ENCODE results near the gene PYGO1.
A peak's percentile ranks its signal among the peaks of the same experiment; 100 is the strongest.
"Not testable (repeated sequence)": the region's sequence is repeated elsewhere in the genome, so short reads cannot be mapped to it uniquely, and the experiment has no call there.

The PYGO1 gene

DNA sequence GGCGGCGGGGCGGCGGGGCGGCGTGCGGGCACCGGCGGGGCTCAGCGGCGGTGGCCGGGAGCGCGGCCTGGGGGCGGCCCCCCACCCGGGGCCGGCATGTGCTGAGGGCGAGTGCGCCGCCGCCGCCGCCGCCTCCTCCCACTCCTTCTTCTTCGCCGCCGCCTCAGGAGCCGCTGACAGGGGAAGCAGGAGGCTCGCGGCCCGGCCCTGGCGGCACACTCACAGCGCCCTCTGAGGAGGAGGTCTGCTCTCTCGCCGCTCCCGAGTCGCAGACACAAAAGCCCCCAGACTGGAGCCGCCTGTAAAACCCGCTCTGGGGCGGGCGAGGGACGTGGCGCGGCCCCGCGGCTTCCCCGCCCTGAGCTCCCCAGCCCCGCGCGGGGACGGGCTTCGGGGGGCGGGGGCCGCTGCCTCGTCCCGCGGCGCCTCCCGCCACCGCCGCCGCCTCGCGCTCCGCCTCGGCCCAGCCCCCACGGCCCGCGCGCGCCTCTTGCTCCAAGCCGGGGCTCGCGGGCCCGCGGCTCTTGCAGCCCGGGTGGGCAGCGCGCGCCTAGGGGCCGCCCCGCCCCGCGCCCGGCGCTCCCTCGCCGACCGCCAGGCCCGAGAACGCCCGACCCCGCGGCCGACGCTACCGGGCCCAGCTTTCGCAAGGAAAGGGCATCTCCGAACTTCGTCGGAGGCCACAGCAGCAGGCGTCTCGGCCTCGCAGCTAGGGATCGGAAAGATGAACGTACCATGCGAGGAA, at the start of gene PYGO1:
Gene PYGO1 (minus strand): TSS at position 276 of the 745 bp plus-strand sequence. CDS start 462 bp downstream, outside the sequence.
- no peaks in the 10 kb centered on the region for H3K4me1 Mint-ChIP-seq (ENCODE audit: low read depth)
- no peaks in the 10 kb centered on the region for H3K36me3 Mint-ChIP-seq (ENCODE audit: low read depth)
- peak; percentile 37 for DNase-seq (ENCODE audit: low spot score)
- no peaks in the 10 kb centered on the region for H3K9me3 Mint-ChIP-seq
- peak within 1 kb of the TSS; percentile 55 for H3K4me3 Mint-ChIP-seq
- H3K27ac Mint-ChIP-seq: no peak within 1 kb of the TSS
- H3K27me3 Mint-ChIP-seq (ENCODE audit: low read depth): peaks cover 44% of the 10 kb centered on the region

GRCh38 chr15:55637086-55637485, 48.9 kb upstream of the PYGO1 start:
- no peak overlapping the region for H3K4me3 Mint-ChIP-seq
- no peaks in the 10 kb centered on the region for H3K9me3 Mint-ChIP-seq
- no peaks in the 10 kb centered on the region for H3K4me1 Mint-ChIP-seq (ENCODE audit: low read depth)
- no peaks in the 10 kb centered on the region for H3K36me3 Mint-ChIP-seq (ENCODE audit: low read depth)
- no peak overlapping the region for H3K27ac Mint-ChIP-seq
- no peak for DNase-seq (ENCODE audit: low spot score)
- peaks cover 5% of the 10 kb centered on the region for H3K27me3 Mint-ChIP-seq (ENCODE audit: low read depth)

DNA sequence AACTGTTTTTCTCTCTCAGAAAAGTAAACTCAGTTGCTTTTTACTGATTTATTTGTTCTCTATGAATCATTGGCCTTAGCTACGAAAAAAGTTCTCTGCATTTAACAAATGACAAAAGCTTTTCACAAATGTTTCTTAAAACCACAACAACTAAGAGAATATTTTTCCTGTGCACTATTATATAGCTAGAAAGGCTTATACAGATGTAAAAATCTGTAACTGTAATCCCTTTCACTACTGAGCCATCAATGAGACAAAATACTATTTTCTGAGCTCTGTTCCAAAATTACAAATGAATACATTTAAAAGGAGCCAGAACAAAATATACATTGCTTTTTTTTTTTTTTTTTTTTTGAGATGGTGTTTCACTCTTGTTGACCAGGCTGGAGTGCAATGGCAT, 45.6 kb upstream of the PYGO1 start:
- no peaks in the 10 kb centered on the region for H3K36me3 Mint-ChIP-seq (ENCODE audit: low read depth)
- H3K9me3 Mint-ChIP-seq: no peaks in the 10 kb centered on the region
- H3K4me3 Mint-ChIP-seq: no peak overlapping the region
- H3K27me3 Mint-ChIP-seq (ENCODE audit: low read depth): peaks cover 9% of the 10 kb centered on the region
- no peaks in the 10 kb centered on the region for H3K4me1 Mint-ChIP-seq (ENCODE audit: low read depth)
- H3K27ac Mint-ChIP-seq: no peak overlapping the region
- no peak for DNase-seq (ENCODE audit: low spot score)

GRCh38 chr15:55632434-55632833, 44.3 kb upstream of the PYGO1 start:
- H3K4me3 Mint-ChIP-seq: no peak overlapping the region
- no peak overlapping the region for H3K27ac Mint-ChIP-seq
- H3K4me1 Mint-ChIP-seq (ENCODE audit: low read depth): no peaks in the 10 kb centered on the region
- H3K36me3 Mint-ChIP-seq (ENCODE audit: low read depth): no peaks in the 10 kb centered on the region
- no peaks in the 10 kb centered on the region for H3K9me3 Mint-ChIP-seq
- H3K27me3 Mint-ChIP-seq (ENCODE audit: low read depth): peaks cover 9% of the 10 kb centered on the region
- DNase-seq (ENCODE audit: low spot score): no peak

- Mint-ChIP-seq H3K27ac (no peak overlapping the region), H3K9me3 (no peaks in the 10 kb centered on the region), H3K36me3 (ENCODE audit: low read depth) (no peaks in the 10 kb centered on the region), H3K27me3 (ENCODE audit: low read depth) (peaks cover 9% of the 10 kb centered on the region), H3K4me1 (ENCODE audit: low read depth) (no peaks in the 10 kb centered on the region), H3K4me3 (no peak overlapping the region)
- DNase-seq (ENCODE audit: low spot score): no peak
Observed at GRCh38 chr15:55630858-55631257, 42.7 kb upstream of the PYGO1 start.

- no peak overlapping the region for H3K27ac Mint-ChIP-seq
- H3K4me1 Mint-ChIP-seq (ENCODE audit: low read depth): no peaks in the 10 kb centered on the region
- no peaks in the 10 kb centered on the region for H3K36me3 Mint-ChIP-seq (ENCODE audit: low read depth)
- no peak overlapping the region for H3K4me3 Mint-ChIP-seq
- no peak for DNase-seq (ENCODE audit: low spot score)
- peaks cover 9% of the 10 kb centered on the region for H3K27me3 Mint-ChIP-seq (ENCODE audit: low read depth)
- no peaks in the 10 kb centered on the region for H3K9me3 Mint-ChIP-seq
Observed at GRCh38 chr15:55628369-55628730, 40.2 kb upstream of the PYGO1 start.

DNA sequence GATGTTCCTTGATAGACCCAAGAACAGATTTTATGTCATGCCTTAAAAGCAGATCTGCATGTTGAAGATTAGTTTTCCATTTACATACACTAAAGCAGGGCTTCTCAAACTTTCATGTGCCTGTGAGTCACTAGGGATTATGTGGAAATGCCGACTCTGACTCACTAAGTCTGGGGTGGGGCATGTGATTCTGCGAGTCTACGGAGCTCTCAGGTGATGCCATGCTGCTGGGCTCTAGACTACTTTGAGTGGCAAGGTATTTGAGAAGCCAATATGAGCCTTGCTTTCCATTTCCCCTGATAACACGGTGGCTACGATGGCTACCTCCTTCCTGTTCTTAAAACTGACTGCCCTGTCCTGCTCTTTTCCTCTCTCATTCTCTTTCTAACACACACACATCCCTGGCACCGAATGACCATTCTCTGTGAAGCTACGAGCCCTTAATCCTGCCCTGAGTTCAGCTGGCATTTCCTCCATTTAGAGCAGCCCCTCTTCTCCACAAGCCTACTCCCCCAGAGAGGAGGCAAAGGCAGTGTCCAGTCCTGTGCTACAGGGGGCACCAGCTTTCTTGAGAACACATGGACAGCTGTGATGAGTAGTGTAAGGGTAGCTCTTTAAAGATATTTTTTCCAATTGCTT, 39.7 kb upstream of the PYGO1 start:
- no peak overlapping the region for H3K27ac Mint-ChIP-seq
- DNase-seq (ENCODE audit: low spot score): no peak
- H3K27me3 Mint-ChIP-seq (ENCODE audit: low read depth): peaks cover 9% of the 10 kb centered on the region
- no peaks in the 10 kb centered on the region for H3K36me3 Mint-ChIP-seq (ENCODE audit: low read depth)
- no peaks in the 10 kb centered on the region for H3K4me1 Mint-ChIP-seq (ENCODE audit: low read depth)
- no peak overlapping the region for H3K4me3 Mint-ChIP-seq
- H3K9me3 Mint-ChIP-seq: no peaks in the 10 kb centered on the region

- no peak overlapping the region for H3K4me3 Mint-ChIP-seq
- H3K36me3 Mint-ChIP-seq (ENCODE audit: low read depth): no peaks in the 10 kb centered on the region
- H3K27me3 Mint-ChIP-seq (ENCODE audit: low read depth): peaks cover 20% of the 10 kb centered on the region
- H3K27ac Mint-ChIP-seq: no peak overlapping the region
- no peak for DNase-seq (ENCODE audit: low spot score)
- H3K9me3 Mint-ChIP-seq: no peaks in the 10 kb centered on the region
- no peaks in the 10 kb centered on the region for H3K4me1 Mint-ChIP-seq (ENCODE audit: low read depth)
Observed at GRCh38 chr15:55619783-55620182, 31.6 kb upstream of the PYGO1 start.

DNA sequence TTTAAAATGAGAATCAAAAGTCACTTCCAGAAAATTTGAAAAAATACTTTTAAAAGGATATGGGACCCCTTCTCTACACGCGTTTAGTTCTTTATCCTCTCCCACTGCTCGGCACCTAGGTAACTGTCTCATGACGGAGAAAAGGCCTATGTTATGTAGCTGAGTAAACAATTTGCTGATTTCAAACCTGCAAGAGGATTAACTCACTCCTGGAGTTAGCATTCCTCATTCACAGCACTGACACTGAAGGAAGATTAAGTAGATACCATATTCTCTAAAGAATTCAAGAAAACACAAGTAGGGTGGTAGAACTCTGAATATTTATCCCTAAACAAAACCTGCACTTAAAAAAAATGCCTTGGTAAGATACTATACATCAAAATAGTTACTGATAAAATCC, 30.2 kb upstream of the PYGO1 start:
- Mint-ChIP-seq H3K9me3 (no peaks in the 10 kb centered on the region), H3K4me1 (ENCODE audit: low read depth) (no peaks in the 10 kb centered on the region), H3K36me3 (ENCODE audit: low read depth) (no peaks in the 10 kb centered on the region), H3K4me3 (no peak overlapping the region), H3K27ac (no peak overlapping the region), H3K27me3 (ENCODE audit: low read depth) (peaks cover 29% of the 10 kb centered on the region)
- no peak for DNase-seq (ENCODE audit: low spot score)

DNA sequence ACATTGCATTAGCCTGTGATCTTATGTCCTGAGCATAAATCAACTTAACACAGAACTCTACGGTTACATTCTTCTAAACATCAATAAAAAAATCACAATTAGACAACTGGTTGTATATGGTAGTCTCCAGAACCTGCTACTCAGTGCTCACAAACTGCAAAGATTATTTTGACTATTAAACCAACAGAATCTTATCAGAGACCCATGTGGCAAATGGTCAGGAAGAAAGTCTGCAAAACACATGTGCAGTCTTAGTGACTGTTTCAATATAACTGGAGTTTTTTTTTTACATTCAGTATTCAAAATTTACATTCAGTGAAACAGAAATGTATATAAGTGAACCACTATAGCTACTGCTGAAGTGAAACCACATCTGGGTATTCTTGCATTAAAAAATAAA, 27.3 kb upstream of the PYGO1 start:
- no peak overlapping the region for H3K27ac Mint-ChIP-seq
- no peak for DNase-seq (ENCODE audit: low spot score)
- peaks cover 37% of the 10 kb centered on the region for H3K27me3 Mint-ChIP-seq (ENCODE audit: low read depth)
- no peaks in the 10 kb centered on the region for H3K4me1 Mint-ChIP-seq (ENCODE audit: low read depth)
- no peaks in the 10 kb centered on the region for H3K36me3 Mint-ChIP-seq (ENCODE audit: low read depth)
- no peaks in the 10 kb centered on the region for H3K9me3 Mint-ChIP-seq
- H3K4me3 Mint-ChIP-seq: no peak overlapping the region

- no peak for DNase-seq (ENCODE audit: low spot score)
- H3K27me3 Mint-ChIP-seq (ENCODE audit: low read depth): peaks cover 33% of the 10 kb centered on the region
- H3K9me3 Mint-ChIP-seq: no peaks in the 10 kb centered on the region
- H3K4me1 Mint-ChIP-seq (ENCODE audit: low read depth): no peaks in the 10 kb centered on the region
- no peak overlapping the region for H3K4me3 Mint-ChIP-seq
- H3K36me3 Mint-ChIP-seq (ENCODE audit: low read depth): no peaks in the 10 kb centered on the region
- no peak overlapping the region for H3K27ac Mint-ChIP-seq
Observed at GRCh38 chr15:55613727-55614126, 25.6 kb upstream of the PYGO1 start.

DNA sequence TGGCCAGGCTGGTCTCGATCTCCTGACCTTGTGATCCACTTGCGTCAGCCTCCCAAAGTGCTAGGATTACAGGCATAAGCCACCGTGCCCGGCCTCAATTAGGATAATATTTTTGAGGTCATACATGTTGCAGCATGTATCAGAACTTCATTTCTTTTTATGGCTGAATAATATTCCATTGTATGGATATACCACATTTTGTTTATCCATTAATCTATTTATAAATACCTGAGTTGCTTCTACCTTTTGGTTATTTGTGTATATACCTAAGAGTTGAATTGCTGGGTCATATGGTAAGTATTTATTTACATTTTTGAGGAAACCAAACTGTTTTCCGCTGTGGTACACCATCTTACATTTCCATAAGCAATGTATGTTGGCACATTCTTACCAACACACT, 18.1 kb upstream of the PYGO1 start:
- Mint-ChIP-seq H3K27me3 (ENCODE audit: low read depth) (peaks cover 6% of the 10 kb centered on the region), H3K4me3 (no peak overlapping the region), H3K9me3 (no peaks in the 10 kb centered on the region), H3K27ac (no peak overlapping the region), H3K36me3 (ENCODE audit: low read depth) (no peaks in the 10 kb centered on the region), H3K4me1 (ENCODE audit: low read depth) (no peaks in the 10 kb centered on the region)
- no peak for DNase-seq (ENCODE audit: low spot score)

GRCh38 chr15:55601374-55601773, 13.2 kb upstream of the PYGO1 start:
- Mint-ChIP-seq H3K27ac (no peak overlapping the region), H3K27me3 (ENCODE audit: low read depth) (peaks cover 5% of the 10 kb centered on the region), H3K36me3 (ENCODE audit: low read depth) (no peaks in the 10 kb centered on the region), H3K9me3 (no peaks in the 10 kb centered on the region), H3K4me1 (ENCODE audit: low read depth) (no peaks in the 10 kb centered on the region), H3K4me3 (no peak overlapping the region)
- DNase-seq (ENCODE audit: low spot score): no peak

DNA sequence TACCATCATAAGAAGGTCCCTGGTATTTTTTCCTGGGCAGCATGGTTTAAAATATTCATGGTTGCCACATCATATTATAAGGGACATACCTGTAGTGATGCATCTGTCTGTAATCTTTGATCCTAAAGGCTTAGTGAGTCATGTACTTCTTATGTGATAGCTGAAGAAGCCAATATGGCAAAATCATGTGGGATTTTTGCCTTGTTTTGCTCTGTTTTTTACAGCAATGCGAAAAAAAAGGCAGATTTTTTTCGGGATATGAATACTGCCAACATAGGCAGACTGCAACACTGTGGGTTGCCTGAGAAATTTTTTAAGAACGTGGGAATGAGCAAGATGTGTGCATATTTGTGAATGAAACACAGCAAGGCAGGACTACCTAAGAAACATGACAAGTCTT, 11.3 kb upstream of the PYGO1 start:
- peaks cover 16% of the 10 kb centered on the region for H3K27me3 Mint-ChIP-seq (ENCODE audit: low read depth)
- H3K36me3 Mint-ChIP-seq (ENCODE audit: low read depth): no peaks in the 10 kb centered on the region
- no peak for DNase-seq (ENCODE audit: low spot score)
- no peaks in the 10 kb centered on the region for H3K9me3 Mint-ChIP-seq
- H3K4me1 Mint-ChIP-seq (ENCODE audit: low read depth): no peaks in the 10 kb centered on the region
- H3K4me3 Mint-ChIP-seq: no peak overlapping the region
- H3K27ac Mint-ChIP-seq: no peak overlapping the region

DNA sequence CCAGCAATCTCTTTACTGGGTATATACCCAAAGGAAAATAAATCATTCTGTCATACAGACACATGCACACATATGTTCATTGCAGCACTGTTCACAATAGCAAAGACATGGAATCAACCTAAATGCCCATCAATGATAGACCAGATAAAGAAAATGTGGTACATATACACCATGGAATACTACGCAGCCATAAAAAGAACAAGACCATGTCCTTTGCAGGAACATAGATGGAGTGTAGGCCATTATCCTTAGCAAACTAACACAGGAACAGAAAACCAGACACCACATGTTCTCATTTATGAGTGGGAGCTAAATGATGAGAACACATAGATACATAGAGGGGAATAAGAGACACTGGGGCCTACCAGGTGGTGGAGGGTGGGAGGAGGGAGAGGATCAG, 4.9 kb upstream of the PYGO1 start:
- H3K4me3 Mint-ChIP-seq; H3K27ac Mint-ChIP-seq; H3K36me3 Mint-ChIP-seq (ENCODE audit: low read depth); H3K9me3 Mint-ChIP-seq; DNase-seq (ENCODE audit: low spot score); H3K4me1 Mint-ChIP-seq (ENCODE audit: low read depth): not testable (repeated sequence)
- H3K27me3 Mint-ChIP-seq (ENCODE audit: low read depth): peaks cover 45% of the 10 kb centered on the region
